Measurements from ENCODE around the gene CYBC1. TPM values are rescaled to one million over a fixed set of nuclear protein-coding genes. Genes with fewer than 3 reads are reported as not detected.

Gene CYBC1
- total RNA-seq, 1 experiment from 2014 or later: 99.9 TPM

- intact Hi-C loops (cut with micrococcal nuclease; ENCODE audit: unreplicated experiment): no loop called here
- H3K9me3 ChIP-seq: no peaks in the 10 kb centered on the region
- H3K36me3 ChIP-seq (ENCODE audit: control insufficient read depth, insufficient read depth, low read length): peaks cover 4% of the 10 kb centered on the region
- TF ChIP-seq, protein P1, sequence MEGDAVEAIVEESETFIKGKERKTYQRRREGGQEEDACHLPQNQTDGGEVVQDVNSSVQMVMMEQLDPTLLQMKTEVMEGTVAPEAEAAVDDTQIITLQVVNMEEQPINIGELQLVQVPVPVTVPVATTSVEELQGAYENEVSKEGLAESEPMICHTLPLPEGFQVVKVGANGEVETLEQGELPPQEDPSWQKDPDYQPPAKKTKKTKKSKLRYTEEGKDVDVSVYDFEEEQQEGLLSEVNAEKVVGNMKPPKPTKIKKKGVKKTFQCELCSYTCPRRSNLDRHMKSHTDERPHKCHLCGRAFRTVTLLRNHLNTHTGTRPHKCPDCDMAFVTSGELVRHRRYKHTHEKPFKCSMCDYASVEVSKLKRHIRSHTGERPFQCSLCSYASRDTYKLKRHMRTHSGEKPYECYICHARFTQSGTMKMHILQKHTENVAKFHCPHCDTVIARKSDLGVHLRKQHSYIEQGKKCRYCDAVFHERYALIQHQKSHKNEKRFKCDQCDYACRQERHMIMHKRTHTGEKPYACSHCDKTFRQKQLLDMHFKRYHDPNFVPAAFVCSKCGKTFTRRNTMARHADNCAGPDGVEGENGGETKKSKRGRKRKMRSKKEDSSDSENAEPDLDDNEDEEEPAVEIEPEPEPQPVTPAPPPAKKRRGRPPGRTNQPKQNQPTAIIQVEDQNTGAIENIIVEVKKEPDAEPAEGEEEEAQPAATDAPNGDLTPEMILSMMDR (IDR thresholded peaks at IDR 0.05; ENCODE audit: insufficient read depth in 1 of 2, low read depth in 1 of 2, low read length in 1 of 2, severe bottlenecking in 1 of 2, unreplicated experiment in 1 of 2): no peak
- BruUV-seq (replicated peaks): no TSS peak
- H3K4me1 ChIP-seq: no peaks in the 10 kb centered on the region
- no peaks in the 10 kb centered on the region for H3K27me3 Mint-ChIP-seq (ENCODE audit: insufficient read depth, unreplicated experiment)
- H3K4me3 ChIP-seq (ENCODE audit: low read depth, low read length): no peak overlapping the region
- H3K4me3 Mint-ChIP-seq (ENCODE audit: unreplicated experiment): no peak overlapping the region
- DNase-seq: no peak
- no peaks in the 10 kb centered on the region for H3K9me3 Mint-ChIP-seq (ENCODE audit: unreplicated experiment)
- no peak overlapping the region for H3K27ac Mint-ChIP-seq (ENCODE audit: unreplicated experiment)
- POLR2A ChIA-PET: no interaction called here
- H3K4me1 Mint-ChIP-seq (ENCODE audit: low read depth, unreplicated experiment): no peaks in the 10 kb centered on the region
- H3K27me3 ChIP-seq (replicated peaks; ENCODE audit: control insufficient read depth, insufficient read depth, low read length): no peaks in the 10 kb centered on the region
- CTCF ChIA-PET: interaction anchor here (0.7 kb wide), 1 partner anchor 11 kb away, joined by 8 read pairs; no protein-coding TSS in a partner anchor
- H3K36me3 Mint-ChIP-seq (ENCODE audit: insufficient read depth, unreplicated experiment): peaks cover 38% of the 10 kb centered on the region
These were observed 29.8 kb upstream of the CYBC1 start for GRCh38 chr17:82480318-82480717.

DNA sequence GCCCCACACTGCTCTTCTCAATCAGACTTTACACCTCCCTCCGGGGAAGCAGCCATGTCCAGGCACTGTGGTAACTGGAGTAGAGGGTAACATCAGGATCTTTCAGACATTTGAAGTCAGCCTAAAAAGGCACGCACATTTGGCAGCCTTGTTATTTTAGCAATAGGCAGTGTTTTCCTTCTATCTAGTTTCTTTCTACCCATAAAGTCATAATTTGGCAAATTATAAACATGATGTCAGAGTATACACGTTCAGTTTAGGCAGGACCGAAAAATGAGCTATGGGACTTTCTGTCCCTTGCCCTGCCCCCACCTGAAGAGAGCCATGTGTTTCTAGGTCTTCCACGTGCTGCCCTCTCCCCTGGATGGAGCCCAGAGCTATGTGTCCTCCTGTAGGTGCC lies 29.1 kb upstream of the CYBC1 start:
- CTCF ChIA-PET: no interaction called here
- TF ChIP-seq, protein P1 (IDR thresholded peaks at IDR 0.05; ENCODE audit: insufficient read depth in 1 of 2, low read depth in 1 of 2, low read length in 1 of 2, severe bottlenecking in 1 of 2, unreplicated experiment in 1 of 2): no peak
- H3K27me3 Mint-ChIP-seq (ENCODE audit: insufficient read depth, unreplicated experiment): no peaks in the 10 kb centered on the region
- no peak overlapping the region for H3K4me3 Mint-ChIP-seq (ENCODE audit: unreplicated experiment)
- no peaks in the 10 kb centered on the region for H3K4me1 Mint-ChIP-seq (ENCODE audit: low read depth, unreplicated experiment)
- no peaks in the 10 kb centered on the region for H3K4me1 ChIP-seq
- H3K27ac Mint-ChIP-seq (ENCODE audit: unreplicated experiment): no peak overlapping the region
- no peak overlapping the region for H3K4me3 ChIP-seq (ENCODE audit: low read depth, low read length)
- DNase-seq: no peak
- H3K27me3 ChIP-seq (replicated peaks; ENCODE audit: control insufficient read depth, insufficient read depth, low read length): no peaks in the 10 kb centered on the region
- no peaks in the 10 kb centered on the region for H3K9me3 Mint-ChIP-seq (ENCODE audit: unreplicated experiment)
- peaks cover 4% of the 10 kb centered on the region for H3K36me3 ChIP-seq (ENCODE audit: control insufficient read depth, insufficient read depth, low read length)
- BruUV-seq (replicated peaks): no TSS peak
- intact Hi-C loops (cut with micrococcal nuclease; ENCODE audit: unreplicated experiment): loop anchor here (10.0 kb wide), 1 partner anchor 315 kb away; no protein-coding TSS in a partner anchor
- H3K36me3 Mint-ChIP-seq (ENCODE audit: insufficient read depth, unreplicated experiment): peaks cover 32% of the 10 kb centered on the region
- POLR2A ChIA-PET: no interaction called here
- no peaks in the 10 kb centered on the region for H3K9me3 ChIP-seq

GRCh38 chr17:82477934-82478333 lies 27.4 kb upstream of the CYBC1 start:
- Mint-ChIP-seq H3K9me3 (ENCODE audit: unreplicated experiment) (no peaks in the 10 kb centered on the region), H3K4me3 (ENCODE audit: unreplicated experiment) (no peak overlapping the region), H3K27me3 (ENCODE audit: insufficient read depth, unreplicated experiment) (no peaks in the 10 kb centered on the region), H3K36me3 (ENCODE audit: insufficient read depth, unreplicated experiment) (peaks cover 30% of the 10 kb centered on the region), H3K4me1 (ENCODE audit: low read depth, unreplicated experiment) (no peaks in the 10 kb centered on the region), H3K27ac (ENCODE audit: unreplicated experiment) (no peak overlapping the region)
- ChIA-PET POLR2A (interaction anchor here (0.6 kb wide), 1 partner anchor 16 kb away, joined by 5 read pairs; no protein-coding TSS in a partner anchor), CTCF (no interaction called here)
- H3K27me3 ChIP-seq (replicated peaks; ENCODE audit: control insufficient read depth, insufficient read depth, low read length): no peaks in the 10 kb centered on the region
- intact Hi-C loops (cut with micrococcal nuclease; ENCODE audit: unreplicated experiment): loop anchor here (10.0 kb wide), 1 partner anchor 317 kb away; no protein-coding TSS in a partner anchor
- H3K36me3 ChIP-seq (ENCODE audit: control insufficient read depth, insufficient read depth, low read length): no peaks in the 10 kb centered on the region; the same call in none of the 2 replicates
- no peak for DNase-seq
- TF ChIP-seq, protein P1 (IDR thresholded peaks at IDR 0.05; ENCODE audit: insufficient read depth in 1 of 2, low read depth in 1 of 2, low read length in 1 of 2, severe bottlenecking in 1 of 2, unreplicated experiment in 1 of 2): no peak
- H3K4me1 ChIP-seq: no peaks in the 10 kb centered on the region
- BruUV-seq (replicated peaks): no TSS peak
- no peaks in the 10 kb centered on the region for H3K9me3 ChIP-seq
- H3K4me3 ChIP-seq (ENCODE audit: low read depth, low read length): no peak overlapping the region

Measured in Caco-2 (cell line).